NB4 (cell line): ENCODE results near the gene ANKRD24.
"Not testable (repeated sequence)": the region's sequence is repeated elsewhere in the genome, so short reads cannot be mapped to it uniquely, and the experiment has no call there.

Experiments used
- DNase-seq: peaks from one replicate; pipeline ENCODE4 v3.0.0; 2010; ENCODE audit warnings: low read depth
- H3K4me3 ChIP-seq: one replicate; pipeline ENCODE4 v1.5.1; 2011; ENCODE audit warnings: mild to moderate bottlenecking, low read depth, low read length, moderate library complexity
- MYC ChIP-seq: IDR thresholded peaks from 2 replicates; pipeline ENCODE4 v1.6.1; 2011; ENCODE audit warnings: low read depth, low read length
- POLR2A ChIP-seq: IDR thresholded peaks from 2 replicates; pipeline ENCODE4 v1.6.1; 2011; ENCODE audit warnings: mild to moderate bottlenecking; ENCODE audit not compliant: insufficient read length; ENCODE audit errors: extremely low read depth
- TF ChIP-seq, protein P1 (sequence below): IDR thresholded peaks from one replicate; pipeline ENCODE4 v1.5.1; 2012; ENCODE audit warnings: low read depth, low read length
- TF ChIP-seq, protein P2 (sequence below): IDR thresholded peaks from 2 replicates; pipeline ENCODE4 v1.6.1; 2011; ENCODE audit warnings: low read depth, low read length

The ANKRD24 gene

GRCh38 chr19:4241824-4242430 lies 59.4 kb downstream of the ANKRD24 start:
- DNase-seq, result no peak
- TF ChIP-seq POLR2A (no peak), MYC (no peak)
- TF ChIP-seq, protein P1, sequence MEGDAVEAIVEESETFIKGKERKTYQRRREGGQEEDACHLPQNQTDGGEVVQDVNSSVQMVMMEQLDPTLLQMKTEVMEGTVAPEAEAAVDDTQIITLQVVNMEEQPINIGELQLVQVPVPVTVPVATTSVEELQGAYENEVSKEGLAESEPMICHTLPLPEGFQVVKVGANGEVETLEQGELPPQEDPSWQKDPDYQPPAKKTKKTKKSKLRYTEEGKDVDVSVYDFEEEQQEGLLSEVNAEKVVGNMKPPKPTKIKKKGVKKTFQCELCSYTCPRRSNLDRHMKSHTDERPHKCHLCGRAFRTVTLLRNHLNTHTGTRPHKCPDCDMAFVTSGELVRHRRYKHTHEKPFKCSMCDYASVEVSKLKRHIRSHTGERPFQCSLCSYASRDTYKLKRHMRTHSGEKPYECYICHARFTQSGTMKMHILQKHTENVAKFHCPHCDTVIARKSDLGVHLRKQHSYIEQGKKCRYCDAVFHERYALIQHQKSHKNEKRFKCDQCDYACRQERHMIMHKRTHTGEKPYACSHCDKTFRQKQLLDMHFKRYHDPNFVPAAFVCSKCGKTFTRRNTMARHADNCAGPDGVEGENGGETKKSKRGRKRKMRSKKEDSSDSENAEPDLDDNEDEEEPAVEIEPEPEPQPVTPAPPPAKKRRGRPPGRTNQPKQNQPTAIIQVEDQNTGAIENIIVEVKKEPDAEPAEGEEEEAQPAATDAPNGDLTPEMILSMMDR, result no peak
- TF ChIP-seq, protein P2, sequence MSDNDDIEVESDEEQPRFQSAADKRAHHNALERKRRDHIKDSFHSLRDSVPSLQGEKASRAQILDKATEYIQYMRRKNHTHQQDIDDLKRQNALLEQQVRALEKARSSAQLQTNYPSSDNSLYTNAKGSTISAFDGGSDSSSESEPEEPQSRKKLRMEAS, result no peak
- no peak overlapping the region for H3K4me3 ChIP-seq

- not testable (repeated sequence) for DNase-seq, H3K4me3 ChIP-seq
Measured at GRCh38 chr19:4245938-4246337, 63.4 kb downstream of the ANKRD24 start.

- DNase-seq, result peak; percentile 96
- TF ChIP-seq MYC (peak; percentile 98), POLR2A (peak; percentile 49)
- TF ChIP-seq, protein P2, result peak; percentile 91
- TF ChIP-seq, protein P1, result peak; percentile 41
- peak within 1 kb of the TSS; percentile 92 for H3K4me3 ChIP-seq
Measured at GRCh38 chr19:4246767-4247593, 64.5 kb downstream of the ANKRD24 start, which contains the start of gene YJU2. Gene YJU2 (plus strand): TSS chr19:4247080. CDS start chr19:4247147, 67 bp downstream.

DNA sequence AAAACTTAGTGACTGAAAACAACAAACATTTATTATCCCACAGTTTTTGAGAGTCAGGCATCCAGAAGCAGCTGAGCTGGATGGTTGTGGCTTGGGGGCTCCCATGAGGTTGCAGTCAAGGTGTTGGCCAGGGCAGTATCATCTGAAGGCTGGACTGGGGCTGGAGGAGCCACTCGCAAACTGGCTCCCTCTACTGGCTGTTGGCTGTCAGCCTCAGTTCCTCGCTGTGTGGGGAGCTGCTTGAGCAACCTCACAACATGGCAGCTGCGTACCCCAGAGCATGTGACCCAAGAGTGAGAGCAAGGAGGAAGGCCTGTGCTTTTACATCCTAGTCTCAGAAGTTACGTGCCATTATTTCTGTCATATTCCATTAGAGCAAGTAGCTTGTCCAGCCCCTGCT lies 74.1 kb downstream of the ANKRD24 start:
- H3K4me3 ChIP-seq, result no peak overlapping the region
- DNase-seq, result peak; percentile 33
- TF ChIP-seq, protein P1, result peak; percentile 33
- no peak for TF ChIP-seq MYC

DNA sequence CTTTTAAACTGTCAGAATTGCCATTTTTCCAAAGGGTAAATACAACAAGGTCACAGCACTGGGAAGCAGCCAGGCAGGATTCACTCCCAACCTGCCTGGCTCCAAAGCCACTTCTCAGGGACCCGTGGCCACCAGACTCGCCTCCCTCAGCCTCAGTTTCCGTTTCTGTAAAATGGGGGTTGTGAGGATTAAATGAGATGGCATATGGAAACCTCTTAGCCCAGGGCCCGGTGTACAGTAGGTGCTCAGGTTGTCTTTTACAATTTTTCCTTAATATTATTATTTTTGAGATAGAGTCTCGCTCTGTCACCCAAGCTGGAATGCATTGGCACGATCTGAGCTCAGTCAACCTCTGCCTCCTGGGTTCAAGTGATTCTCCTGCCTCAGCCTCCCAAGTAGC lies 74.5 kb downstream of the ANKRD24 start:
- DNase-seq, result no peak
- no peak overlapping the region for H3K4me3 ChIP-seq
- TF ChIP-seq, protein P1, result no peak
- TF ChIP-seq MYC, result no peak
- TF ChIP-seq POLR2A, result no peak
- TF ChIP-seq, protein P2, result no peak

- DNase-seq, result no peak
- H3K4me3 ChIP-seq, result no peak overlapping the region
- TF ChIP-seq, protein P1, result no peak
- TF ChIP-seq MYC (no peak), POLR2A (no peak)
- TF ChIP-seq, protein P2, result no peak
Measured at GRCh38 chr19:4258181-4258580, 75.7 kb downstream of the ANKRD24 start.
